ENCODE results near the gene LLGL2. TPM values are rescaled to one million over a fixed set of nuclear protein-coding genes. Genes with fewer than 3 reads are reported as not detected.

LLGL2 gene
- polyA plus RNA-seq, 6 donors from 2014 or later, result 6.1 to 14.4 (median 10.4) TPM

- H3K36me3 Mint-ChIP-seq, result no peaks in the 10 kb centered on the region
- H3K9me3 Mint-ChIP-seq, result no peaks in the 10 kb centered on the region
- H3K4me3 Mint-ChIP-seq, result peak overlapping the region in 6 of 8 donors; percentile 65 to 87 (median 76)
- H3K27me3 Mint-ChIP-seq, result no peaks in the 10 kb centered on the region
- H3K27ac Mint-ChIP-seq, result peak overlapping the region; percentile 77 to 96 (median 86)
- peaks cover 29 to 34% (median 31%) of the 10 kb centered on the region in 3 donors for H3K4me1 Mint-ChIP-seq
- DNase-seq (no peak), ATAC-seq (ENCODE audit: low read depth in 2 of 2) (no peak)
Observed at GRCh38 chr17:75486951-75487350, 38.5 kb upstream of the LLGL2 start.

- no peaks in the 10 kb centered on the region for H3K36me3 Mint-ChIP-seq
- H3K4me1 Mint-ChIP-seq, result peaks cover 29 to 34% (median 31%) of the 10 kb centered on the region in 3 donors
- DNase-seq (peak; percentile 33), ATAC-seq (ENCODE audit: low read depth in 2 of 2) (peak; percentile 84 to 85)
- peak overlapping the region in 7 of 8 donors; percentile 65 to 89 (median 84) for H3K4me3 Mint-ChIP-seq
- no peaks in the 10 kb centered on the region for H3K9me3 Mint-ChIP-seq
- peak overlapping the region; percentile 77 to 96 (median 86) for H3K27ac Mint-ChIP-seq
- no peaks in the 10 kb centered on the region for H3K27me3 Mint-ChIP-seq
Observed at GRCh38 chr17:75487351-75488070, 38.0 kb upstream of the LLGL2 start.

GRCh38 chr17:75488693-75489510 is 36.6 kb upstream of the LLGL2 start:
- DNase-seq, result no peak
- H3K4me1 Mint-ChIP-seq, result peaks cover 25 to 28% (median 25%) of the 10 kb centered on the region in 3 donors
- H3K4me3 Mint-ChIP-seq, result peak overlapping the region in 5 of 8 donors; percentile 25 to 69 (median 53)
- H3K9me3 Mint-ChIP-seq, result no peaks in the 10 kb centered on the region
- no peaks in the 10 kb centered on the region for H3K36me3 Mint-ChIP-seq
- H3K27ac Mint-ChIP-seq, result peak overlapping the region in 4 of 6 donors; percentile 30 to 81 (median 62)
- no peaks in the 10 kb centered on the region for H3K27me3 Mint-ChIP-seq
- ATAC-seq (ENCODE audit: low read depth in 2 of 2), result no peak

- Mint-ChIP-seq H3K27ac (peak overlapping the region in 2 of 6 donors; percentile 62 to 73), H3K27me3 (no peaks in the 10 kb centered on the region), H3K4me1 (peaks cover 25 to 28% (median 25%) of the 10 kb centered on the region in 3 donors), H3K36me3 (no peaks in the 10 kb centered on the region), H3K9me3 (no peaks in the 10 kb centered on the region), H3K4me3 (peak overlapping the region in 1 of 8 donors; percentile 33)
- no peak for ATAC-seq (ENCODE audit: low read depth in 2 of 2)
- no peak for DNase-seq
Observed at GRCh38 chr17:75489511-75489955, 36.0 kb upstream of the LLGL2 start.

- Mint-ChIP-seq H3K4me1 (peaks cover 20 to 25% (median 21%) of the 10 kb centered on the region in 3 donors), H3K36me3 (no peaks in the 10 kb centered on the region), H3K27ac (no peak overlapping the region), H3K9me3 (no peaks in the 10 kb centered on the region), H3K27me3 (no peaks in the 10 kb centered on the region), H3K4me3 (peak overlapping the region in 1 of 8 donors; percentile 53)
- ATAC-seq (ENCODE audit: low read depth in 2 of 2), result no peak
- DNase-seq, result no peak
Observed at GRCh38 chr17:75490173-75490743, 35.2 kb upstream of the LLGL2 start.

GRCh38 chr17:75490953-75491649 is 34.4 kb upstream of the LLGL2 start:
- DNase-seq, result no peak
- no peak overlapping the region for H3K27ac Mint-ChIP-seq

GRCh38 chr17:75491680-75492079 is 33.8 kb upstream of the LLGL2 start:
- DNase-seq (no peak), ATAC-seq (ENCODE audit: low read depth in 2 of 2) (no peak)
- peaks cover 0 to 8% of the 10 kb centered on the region in 2 donors for H3K36me3 Mint-ChIP-seq
- H3K4me1 Mint-ChIP-seq, result peaks cover 13 to 20% (median 15%) of the 10 kb centered on the region in 3 donors
- H3K9me3 Mint-ChIP-seq, result no peaks in the 10 kb centered on the region
- no peak overlapping the region for H3K27ac Mint-ChIP-seq
- no peaks in the 10 kb centered on the region for H3K27me3 Mint-ChIP-seq
- H3K4me3 Mint-ChIP-seq, result no peak overlapping the region

More at GRCh38 chr17:75490953-75491649, 34.4 kb upstream of the LLGL2 start:
- H3K36me3 Mint-ChIP-seq, result peaks cover 0 to 2% of the 10 kb centered on the region in 2 donors
- H3K27me3 Mint-ChIP-seq, result no peaks in the 10 kb centered on the region
- peaks cover 19 to 25% (median 20%) of the 10 kb centered on the region in 3 donors for H3K4me1 Mint-ChIP-seq
- ATAC-seq (ENCODE audit: low read depth in 2 of 2), result no peak
- no peaks in the 10 kb centered on the region for H3K9me3 Mint-ChIP-seq
- no peak overlapping the region for H3K4me3 Mint-ChIP-seq

GRCh38 chr17:75492555-75493168 is 32.8 kb upstream of the LLGL2 start:
- H3K4me1 Mint-ChIP-seq, result peaks cover 3 to 10% (median 6%) of the 10 kb centered on the region in 3 donors
- H3K27me3 Mint-ChIP-seq, result no peaks in the 10 kb centered on the region
- H3K4me3 Mint-ChIP-seq, result no peak overlapping the region
- no peak for ATAC-seq (ENCODE audit: low read depth in 2 of 2)
- H3K9me3 Mint-ChIP-seq, result no peaks in the 10 kb centered on the region
- H3K36me3 Mint-ChIP-seq, result peaks cover 0 to 16% of the 10 kb centered on the region in 2 donors
- DNase-seq, result no peak
- no peak overlapping the region for H3K27ac Mint-ChIP-seq

GRCh38 chr17:75493476-75494129 is 31.9 kb upstream of the LLGL2 start:
- Mint-ChIP-seq H3K4me3 (no peak overlapping the region), H3K9me3 (no peaks in the 10 kb centered on the region), H3K27ac (peak overlapping the region in 1 of 6 donors; percentile 9), H3K27me3 (no peaks in the 10 kb centered on the region), H3K4me1 (peaks cover 0 to 3% (median under 1%) of the 10 kb centered on the region in 3 donors), H3K36me3 (peaks cover 0 to 19% of the 10 kb centered on the region in 2 donors)
- no peak for DNase-seq
- ATAC-seq (ENCODE audit: low read depth in 2 of 2), result no peak

GRCh38 chr17:75494326-75494877 is 31.1 kb upstream of the LLGL2 start:
- ATAC-seq (ENCODE audit: low read depth in 2 of 2), result no peak
- H3K27ac Mint-ChIP-seq, result peak overlapping the region in 2 of 6 donors; percentile 53 to 78

GRCh38 chr17:75496005-75496404 is 29.5 kb upstream of the LLGL2 start:
- Mint-ChIP-seq H3K27me3 (no peaks in the 10 kb centered on the region), H3K4me3 (no peak overlapping the region), H3K9me3 (no peaks in the 10 kb centered on the region), H3K4me1 (no peaks in the 10 kb centered on the region), H3K36me3 (peaks cover 0 to 19% of the 10 kb centered on the region in 2 donors), H3K27ac (no peak overlapping the region)
- no peak for ATAC-seq (ENCODE audit: low read depth in 2 of 2)
- DNase-seq, result no peak

More at GRCh38 chr17:75494326-75494877, 31.1 kb upstream of the LLGL2 start:
- Mint-ChIP-seq H3K27me3 (no peaks in the 10 kb centered on the region), H3K9me3 (no peaks in the 10 kb centered on the region), H3K36me3 (peaks cover 0 to 19% of the 10 kb centered on the region in 2 donors), H3K4me3 (no peak overlapping the region), H3K4me1 (peaks cover 0 to 2% (median 0%) of the 10 kb centered on the region in 3 donors)
- no peak for DNase-seq

All from naive B cell (primary cell).